Colon (tissue), 2 donors: ENCODE results near the gene MINDY4.

Experiments used
- FAIRE-seq: peaks from 2 replicates; lab custom pipeline; 2012; peaks lifted over from hg19 to GRCh38; lab: Jason Lieb, UNC
- donor health status: control.
- donor health status: control.

The MINDY4 gene

GRCh38 chr7:30917216-30917893 is 146.1 kb downstream of the MINDY4 start:
- no peak for FAIRE-seq

DNA sequence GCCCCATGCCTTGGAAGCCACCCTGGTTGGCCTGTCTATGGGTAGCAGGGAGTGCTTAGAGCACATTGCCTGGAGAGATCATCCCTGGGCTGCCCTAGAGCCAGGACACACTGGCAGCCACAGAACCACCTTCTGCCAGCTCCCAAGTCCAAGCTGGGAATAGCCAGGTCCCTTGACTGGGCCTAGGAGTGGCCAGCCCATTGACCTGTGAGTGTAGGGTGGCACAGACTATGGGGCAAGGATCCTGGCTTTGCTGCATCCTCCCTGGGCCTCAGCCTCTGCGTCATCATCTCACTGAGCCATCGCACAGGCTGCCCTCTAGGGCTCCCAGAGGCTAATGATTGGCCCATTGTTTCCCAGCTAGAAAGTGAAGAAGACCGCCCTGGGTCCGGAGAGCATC is 147.5 kb downstream of the MINDY4 start:
- FAIRE-seq = no peak

DNA sequence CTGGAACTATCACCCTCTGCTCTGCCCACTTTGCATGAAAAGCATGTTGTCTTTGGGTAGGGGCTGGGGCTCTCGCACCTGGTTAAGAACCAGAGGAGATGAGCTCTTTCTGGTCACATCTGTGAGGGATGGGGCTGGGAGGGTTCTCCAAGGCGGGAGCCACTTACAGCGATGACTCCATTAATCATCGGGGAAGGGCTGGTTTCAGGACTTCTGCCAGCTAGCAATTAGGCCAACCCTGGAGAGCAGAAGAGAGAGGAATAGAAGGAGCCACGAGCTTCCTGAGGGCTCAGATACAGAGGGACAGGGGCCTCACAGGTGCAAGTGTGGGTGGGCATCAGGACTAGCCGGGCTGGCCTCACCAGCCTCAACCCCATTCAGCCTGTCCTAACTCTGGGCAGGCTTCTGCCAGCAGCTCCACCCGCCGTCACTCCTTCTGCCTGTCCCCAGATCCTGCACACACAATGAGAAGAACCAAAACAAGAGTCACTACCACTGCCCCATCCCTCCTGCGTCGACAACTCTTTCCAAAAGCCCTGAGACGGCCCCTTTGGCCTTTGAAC is 148.9 kb downstream of the MINDY4 start:
- no peak for FAIRE-seq

DNA sequence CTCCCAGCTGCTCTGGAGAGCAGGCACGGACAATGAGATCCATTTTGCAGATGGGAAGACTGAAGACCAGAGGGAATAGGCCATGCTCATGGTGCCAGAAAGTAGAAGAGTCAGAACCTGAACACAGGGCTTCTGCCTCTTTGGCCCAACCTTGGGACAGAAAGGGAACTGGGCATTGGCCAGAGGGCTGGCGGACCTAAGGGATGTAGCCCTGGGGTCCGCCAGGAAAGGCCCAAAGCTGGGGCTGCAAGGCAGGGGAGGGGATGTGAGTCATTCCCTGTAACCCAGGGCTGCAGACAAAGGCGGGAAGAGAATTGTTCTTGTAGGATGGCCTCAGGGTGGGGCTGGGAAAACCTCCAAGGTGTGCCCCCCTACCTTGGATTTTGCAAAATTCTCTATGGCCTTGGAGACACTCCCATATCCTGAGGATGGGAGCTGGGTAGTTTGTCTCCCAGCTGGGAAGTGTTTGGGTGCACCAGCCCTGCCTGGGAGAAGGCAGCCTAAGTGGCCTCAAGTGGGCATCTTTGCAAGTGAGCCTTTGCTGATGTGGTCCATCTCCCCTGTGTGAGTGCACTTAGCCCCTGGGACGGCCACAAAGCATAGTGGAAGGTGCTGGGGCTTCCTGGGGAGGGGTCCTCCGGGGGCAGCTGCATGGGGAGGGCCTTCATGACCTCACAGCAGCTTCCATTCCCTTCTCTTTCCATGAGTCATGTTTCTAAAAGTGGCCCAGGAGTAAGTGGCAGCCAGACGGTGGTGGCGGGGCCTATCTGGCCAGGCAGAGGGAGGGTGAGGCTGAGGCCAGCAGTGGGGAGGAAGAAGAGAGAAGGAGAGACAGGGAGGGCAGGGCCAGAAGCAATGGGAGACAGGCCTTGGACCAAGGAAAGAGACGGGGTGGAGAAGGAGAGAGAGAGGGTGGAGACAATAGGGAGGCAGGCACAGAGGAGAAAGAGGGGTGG is 149.6 kb downstream of the MINDY4 start:
- FAIRE-seq = no peak

- FAIRE-seq = no peak
Observed at GRCh38 chr7:30921540-30922401, 150.6 kb downstream of the MINDY4 start.

DNA sequence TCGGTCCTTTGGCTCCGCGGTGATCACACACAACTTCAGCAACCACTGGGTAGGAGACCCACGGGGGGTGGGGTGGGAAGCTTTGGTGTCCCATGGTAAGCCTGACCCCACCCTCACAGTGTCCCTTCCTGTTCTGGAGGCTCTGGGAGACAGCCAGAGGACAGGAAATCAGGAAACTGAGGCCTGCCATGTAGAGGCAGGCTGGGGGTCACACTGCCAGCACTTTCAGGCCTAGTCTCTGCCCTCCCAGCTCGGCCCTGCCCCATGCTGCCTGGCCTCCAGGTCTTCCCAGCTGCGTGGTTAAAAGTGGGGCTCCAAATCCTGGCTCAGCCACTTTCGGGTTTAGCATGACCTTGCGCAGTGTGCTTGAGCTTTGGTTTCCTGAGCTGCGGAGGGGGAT is 151.4 kb downstream of the MINDY4 start:
- FAIRE-seq = no peak

- FAIRE-seq = no peak
Observed at GRCh38 chr7:30923009-30923773, 152.0 kb downstream of the MINDY4 start.

GRCh38 chr7:30923774-30924413 is 152.7 kb downstream of the MINDY4 start:
- no peak for FAIRE-seq

DNA sequence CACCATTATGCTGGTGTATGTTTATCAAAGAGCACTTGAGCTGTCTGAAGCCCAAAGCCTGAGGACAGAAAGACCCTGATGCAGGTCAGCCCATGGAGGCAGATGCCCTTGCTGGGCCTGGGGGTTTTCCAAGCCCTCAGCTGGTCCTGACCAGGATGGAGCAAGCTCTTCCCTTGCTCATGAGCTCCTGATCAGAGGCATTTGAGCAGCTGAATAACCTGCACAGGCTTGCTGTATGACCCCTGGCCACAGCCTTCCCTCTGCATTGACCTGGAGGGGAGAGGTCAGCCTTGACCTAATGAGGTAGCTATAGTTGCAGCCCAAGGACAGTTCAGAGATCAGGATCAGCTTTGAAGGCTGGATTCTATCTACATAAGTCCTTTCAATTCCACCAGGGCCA is 153.4 kb downstream of the MINDY4 start:
- no peak for FAIRE-seq

- no peak for FAIRE-seq
Observed at GRCh38 chr7:30925117-30925516, 153.9 kb downstream of the MINDY4 start.

DNA sequence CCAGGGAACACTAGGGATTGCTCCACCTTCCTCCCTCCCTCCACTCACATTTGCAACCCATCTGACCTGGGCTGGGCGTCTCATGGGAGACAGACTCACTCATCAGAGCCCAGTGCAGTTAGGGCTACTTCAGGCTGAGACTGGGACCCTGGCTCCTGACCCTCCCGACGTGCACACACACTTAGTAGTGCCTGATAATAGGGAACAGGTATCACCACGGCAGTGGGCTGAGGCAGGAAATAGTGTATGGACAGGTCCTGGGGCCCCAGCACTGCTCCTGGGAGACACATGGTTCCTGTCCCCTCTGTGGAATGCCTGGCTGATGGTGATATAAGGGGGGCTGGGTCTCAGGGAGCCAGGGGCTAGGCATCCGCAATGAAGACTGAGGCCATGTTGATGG is 154.7 kb downstream of the MINDY4 start:
- no peak for FAIRE-seq

GRCh38 chr7:30926313-30926712 is 155.1 kb downstream of the MINDY4 start:
- no peak for FAIRE-seq

GRCh38 chr7:30927040-30927439 is 155.8 kb downstream of the MINDY4 start:
- no peak for FAIRE-seq

GRCh38 chr7:30927559-30927958 is 156.3 kb downstream of the MINDY4 start:
- FAIRE-seq = no peak

GRCh38 chr7:30928254-30928872 is 157.1 kb downstream of the MINDY4 start:
- no peak for FAIRE-seq

- no peak for FAIRE-seq
Observed at GRCh38 chr7:30929686-30930085, 158.5 kb downstream of the MINDY4 start.

- FAIRE-seq = no peak
Observed at GRCh38 chr7:30930621-30931020, 159.4 kb downstream of the MINDY4 start.

DNA sequence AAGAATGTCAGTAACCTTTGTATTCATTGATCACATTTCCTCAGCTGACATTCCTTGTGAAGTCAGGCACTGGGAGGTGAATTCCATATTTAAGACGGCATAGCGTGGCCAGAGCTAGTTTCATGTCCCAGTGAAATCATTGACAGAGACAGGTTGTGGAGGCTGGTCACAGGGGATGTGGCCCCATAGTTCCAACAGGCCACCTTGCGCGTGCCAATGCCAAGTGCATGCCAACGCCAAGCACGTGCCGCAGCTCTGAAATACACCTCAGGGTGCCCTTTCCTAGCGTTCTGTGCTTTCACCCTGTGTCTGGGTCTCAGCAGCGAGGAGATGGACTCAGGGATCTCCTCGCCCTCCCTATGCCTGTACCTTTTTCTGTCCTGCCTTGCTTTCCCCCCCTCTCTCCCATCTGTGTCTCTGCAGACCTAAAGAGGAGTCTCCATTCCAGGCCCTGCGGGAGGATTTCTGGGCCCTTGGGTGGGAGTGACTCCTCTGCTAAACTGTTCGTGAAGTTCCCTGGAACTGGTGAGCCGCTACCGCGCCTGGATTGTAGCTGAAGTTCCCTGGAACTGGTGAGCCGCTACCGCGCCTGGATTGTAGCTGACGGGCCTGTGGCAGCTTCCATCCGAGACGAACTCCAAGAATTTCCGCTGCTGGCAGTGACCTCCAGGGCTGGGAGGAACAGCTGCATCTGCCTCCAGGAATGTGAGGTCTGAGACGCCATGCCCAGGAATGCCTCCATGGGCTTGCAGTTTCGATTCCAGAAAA is 160.1 kb downstream of the MINDY4 start:
- FAIRE-seq = no peak

DNA sequence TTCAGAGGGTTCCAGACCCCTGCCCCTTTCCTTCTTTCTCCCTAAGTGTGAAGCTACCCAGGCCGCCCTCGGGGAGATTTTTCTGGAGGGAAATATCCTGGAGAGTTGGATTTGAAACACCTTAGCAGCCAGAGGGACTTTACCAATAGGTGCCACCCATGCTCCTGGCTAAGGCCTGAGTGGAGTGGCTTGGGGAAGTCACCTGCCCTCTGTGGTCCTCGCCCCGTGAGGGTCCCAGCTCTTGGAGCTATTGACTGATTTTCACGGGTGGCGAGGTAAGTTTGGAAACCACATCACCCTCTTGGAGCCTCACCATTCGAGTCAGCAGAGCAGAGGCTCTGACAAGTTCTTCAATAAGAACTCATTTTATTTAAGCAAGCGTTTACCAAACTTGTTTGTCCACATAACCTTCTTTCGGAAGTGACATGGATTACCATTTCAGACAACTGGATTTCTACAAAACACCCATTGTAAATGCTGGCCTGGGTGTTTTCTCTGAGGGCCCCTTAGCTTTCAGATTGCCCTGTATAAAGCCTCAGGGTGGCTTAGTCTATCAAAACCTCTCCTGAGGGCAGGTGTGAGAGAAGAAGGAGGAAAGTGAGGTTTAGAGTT is 160.8 kb downstream of the MINDY4 start:
- FAIRE-seq = no peak
